ENCODE measurements around the gene COPZ1.

The COPZ1 gene

GRCh38 chr12:54394281-54394719 is 69.4 kb downstream of the COPZ1 start:
- no peak for DNase-seq (ENCODE audit: low read depth, low spot score)

DNA sequence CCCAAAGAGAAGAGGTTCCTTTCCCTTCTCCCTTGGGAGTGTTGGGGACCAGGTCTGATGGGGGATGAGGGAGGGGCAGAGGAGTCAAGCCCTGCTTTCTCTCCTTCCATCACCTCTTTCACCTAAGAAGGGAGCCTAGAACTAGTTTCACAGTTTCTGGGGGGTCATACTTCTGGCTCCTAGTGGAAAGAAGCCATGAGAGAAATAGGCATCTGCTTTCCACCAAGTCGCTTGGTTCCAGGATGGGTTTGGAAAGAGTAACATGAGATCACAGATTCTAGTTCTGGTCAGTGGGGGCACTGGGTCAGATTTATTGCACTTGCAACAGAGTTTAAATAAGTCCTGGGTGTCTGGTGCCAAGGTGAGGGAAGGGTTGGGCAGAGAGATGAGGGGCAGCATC is 70.1 kb downstream of the COPZ1 start:
- no peak for DNase-seq (ENCODE audit: low read depth, low spot score)

DNA sequence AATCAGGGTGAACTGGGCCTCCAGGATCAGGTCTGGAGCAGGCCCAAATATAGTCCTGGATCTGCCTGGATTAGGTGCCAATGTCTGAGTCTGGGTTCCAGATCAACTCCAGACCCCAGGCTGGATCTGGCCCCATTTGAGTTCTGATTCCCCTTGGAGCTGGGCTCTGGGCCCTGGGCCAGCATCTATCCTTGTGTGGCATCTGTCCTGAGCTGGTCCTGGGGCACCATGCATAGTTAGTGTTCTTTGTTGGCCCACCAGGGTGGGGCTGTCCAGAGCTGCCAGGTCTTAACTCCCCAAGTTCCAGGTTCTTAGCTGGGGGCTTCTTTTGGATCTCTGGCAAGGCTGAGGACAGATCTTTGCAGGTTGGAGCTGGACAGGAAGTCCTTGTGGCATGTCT is 70.6 kb downstream of the COPZ1 start:
- no peak for DNase-seq (ENCODE audit: low read depth, low spot score)

DNA sequence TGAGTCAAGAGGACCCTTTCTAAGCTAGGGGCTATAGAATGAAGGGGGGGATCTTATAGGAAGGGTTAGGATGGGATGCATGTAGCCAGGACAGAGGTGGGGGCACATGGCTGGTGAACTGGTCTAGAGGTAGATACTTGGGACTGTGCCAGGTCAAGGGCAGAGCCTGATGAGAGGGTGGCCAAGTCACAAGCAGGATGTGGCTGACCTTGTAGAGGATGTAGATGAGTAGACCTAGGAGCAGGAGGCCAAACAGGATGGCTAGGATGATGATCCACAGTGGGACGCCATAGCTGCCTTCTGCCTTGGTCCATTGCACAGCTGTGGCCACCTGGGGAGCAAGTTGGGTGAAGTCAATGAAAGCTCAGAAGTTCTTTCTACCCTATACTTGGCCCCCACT is 72.2 kb downstream of the COPZ1 start:
- no peak for DNase-seq (ENCODE audit: low read depth, low spot score)

- DNase-seq (ENCODE audit: low read depth, low spot score) = no peak
Observed at GRCh38 chr12:54398218-54398617, 73.3 kb downstream of the COPZ1 start.

- DNase-seq (ENCODE audit: low read depth, low spot score) = no peak
Observed at GRCh38 chr12:54398995-54399793, 74.3 kb downstream of the COPZ1 start.

DNA sequence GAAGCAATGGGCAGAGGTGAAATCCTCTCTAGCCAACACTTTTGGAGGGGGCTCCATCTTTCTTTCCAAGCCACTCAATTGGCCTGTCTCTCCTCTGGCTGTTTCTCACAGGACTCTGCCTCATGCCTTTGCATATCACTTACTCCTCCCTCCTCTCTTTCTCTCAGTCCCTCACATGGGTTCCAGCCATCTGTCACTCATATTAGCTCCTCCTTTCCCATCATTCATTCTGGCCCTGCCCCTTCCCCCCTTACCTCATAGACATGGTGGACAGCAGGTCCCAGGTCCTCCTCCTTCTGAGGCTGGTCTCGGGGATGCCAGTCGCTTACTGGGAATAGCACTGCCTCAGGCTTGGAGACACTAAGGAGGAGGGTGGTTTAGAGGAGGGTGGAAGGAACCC is 76.2 kb downstream of the COPZ1 start:
- no peak for DNase-seq (ENCODE audit: low read depth, low spot score)

All from brain pericyte (primary cell).